Mucosa of gallbladder (tissue), 1 donor: Measurements from ENCODE around the gene TRPM3. TPM values are rescaled to one million over a fixed set of nuclear protein-coding genes. Genes with fewer than 3 reads are reported as not detected.

Source experiments
- DNase-seq: peaks from one replicate; pipeline ENCODE4 v3.0.0-alpha.2; 2020; ENCODE audit warnings: low spot score
- total RNA-seq: library from RNA; stranded (reverse); gene quantifications from one replicate; pipeline ENCODE4 v1.2.1, GENCODE V29; 2021
- donor health status: DM: no; HTN: no; CAD: no.

Gene TRPM3
- total RNA-seq, 1 donor from 2014 or later = 9.2 TPM

DNA sequence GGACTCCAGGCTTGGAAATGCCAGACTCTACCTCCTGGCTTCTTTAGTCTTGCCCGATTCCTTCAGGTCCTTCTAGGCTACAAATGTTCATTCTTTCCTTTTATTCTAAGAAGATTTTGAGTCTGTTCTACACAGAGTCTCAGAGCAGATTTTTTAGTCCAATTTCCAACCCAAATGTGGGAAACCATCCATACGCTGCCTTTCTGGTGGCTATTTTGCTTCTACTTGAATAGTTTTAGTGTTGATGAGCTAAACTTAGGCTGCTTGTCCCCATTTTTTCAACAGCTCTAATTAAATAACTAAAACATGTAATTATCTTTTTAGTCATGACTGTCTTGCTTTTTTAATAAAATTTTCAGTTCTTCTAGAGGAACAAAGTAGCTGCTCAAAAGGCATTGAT is 594.5 kb downstream of the TRPM3 start:
- DNase-seq = no peak

DNA sequence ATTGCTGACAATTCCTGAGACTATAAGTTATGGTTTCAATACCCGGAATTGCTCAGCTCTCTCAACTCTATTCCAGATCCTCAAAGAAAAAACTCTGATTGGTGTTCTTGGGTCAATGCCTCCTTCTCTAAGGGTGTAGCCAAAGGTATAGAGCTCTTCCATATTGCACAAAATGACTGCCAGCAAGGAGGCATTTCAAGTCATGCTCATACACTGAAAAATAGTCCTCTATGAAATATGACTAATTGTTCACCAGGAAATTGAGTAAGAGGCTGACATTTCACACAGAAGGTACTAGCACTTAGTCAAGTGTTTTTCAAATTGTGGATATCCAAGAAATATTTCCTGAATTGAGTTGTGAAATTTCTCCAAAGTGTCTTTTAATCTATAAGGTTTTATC is 595.9 kb downstream of the TRPM3 start:
- DNase-seq = no peak

GRCh38 chr9:70519912-70520724 is 601.3 kb downstream of the TRPM3 start:
- DNase-seq = no peak

DNA sequence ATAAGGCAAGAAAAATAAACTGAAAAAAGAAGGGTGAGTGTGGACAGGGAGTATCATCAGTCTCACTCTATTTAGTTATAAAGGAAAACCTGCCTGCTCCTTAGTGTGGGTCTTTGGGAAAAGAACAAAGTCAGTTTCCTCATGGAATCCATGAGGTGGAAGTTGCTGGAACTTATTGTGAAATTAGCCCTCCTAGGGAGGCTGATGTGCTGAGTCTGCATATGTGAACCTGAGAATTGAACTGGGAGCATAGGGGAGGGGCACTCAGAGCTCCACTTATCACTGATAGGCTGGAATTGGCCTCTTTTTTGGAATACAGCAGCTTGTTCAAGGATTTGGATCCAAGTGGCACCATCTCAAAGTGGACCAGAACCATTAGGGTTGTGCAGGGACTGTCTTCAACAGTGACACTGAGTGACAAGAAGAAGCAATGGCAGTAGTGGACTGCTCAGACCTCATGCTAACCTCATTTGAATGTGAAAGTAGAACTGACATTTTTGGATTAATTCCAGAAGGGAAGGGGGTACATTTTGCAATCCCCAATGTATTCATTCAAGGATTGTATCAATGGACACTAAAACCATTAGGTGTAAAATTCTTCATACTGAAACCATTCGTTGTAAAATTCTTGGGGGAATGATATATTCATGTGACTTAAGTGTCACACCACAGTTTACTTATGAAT is 603.4 kb downstream of the TRPM3 start:
- no peak for DNase-seq

GRCh38 chr9:70514273-70514672 is 607.1 kb downstream of the TRPM3 start:
- DNase-seq = no peak

DNA sequence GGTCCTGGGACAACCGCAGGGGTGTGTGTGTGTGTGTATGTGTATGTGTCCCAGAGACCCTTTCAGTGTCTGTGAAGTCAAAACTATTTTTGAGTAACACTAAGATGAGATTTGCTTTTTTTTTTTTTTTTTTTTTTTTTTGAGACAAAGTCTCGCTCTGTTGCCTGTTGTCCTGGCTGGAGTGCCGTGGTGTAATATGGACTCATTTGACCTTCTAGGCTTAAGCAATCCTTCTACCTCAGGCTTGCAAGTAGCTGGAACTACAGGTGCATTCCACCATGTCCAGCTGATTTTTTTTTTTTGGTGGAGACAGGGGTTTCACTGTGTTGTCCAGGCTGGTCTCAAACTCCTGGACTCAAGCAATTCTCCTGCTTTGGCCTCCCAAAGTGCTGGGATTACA is 609.6 kb downstream of the TRPM3 start:
- no peak for DNase-seq

GRCh38 chr9:70510157-70510770 is 611.2 kb downstream of the TRPM3 start:
- DNase-seq = no peak

GRCh38 chr9:70506159-70506558 is 615.3 kb downstream of the TRPM3 start:
- no peak for DNase-seq

DNA sequence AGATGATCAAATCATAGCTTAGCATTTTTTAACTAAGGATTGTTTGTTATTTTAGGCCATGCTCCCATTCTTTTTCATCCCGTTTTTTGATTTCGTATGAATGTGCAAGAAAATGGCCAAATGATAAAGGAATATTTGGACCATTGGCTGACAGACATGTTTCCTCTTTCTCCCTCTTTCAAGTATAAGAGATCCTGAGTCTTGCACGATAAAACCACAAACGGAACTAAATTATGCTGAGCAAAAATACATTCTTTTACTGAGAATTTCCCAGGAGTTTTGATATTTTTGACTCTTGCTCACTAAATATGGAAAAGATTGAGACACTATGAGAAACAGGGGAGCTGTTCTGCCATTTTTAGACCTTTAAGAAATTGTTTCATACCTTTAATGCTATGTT is 616.6 kb downstream of the TRPM3 start:
- DNase-seq = no peak

- no peak for DNase-seq
These were observed 618.7 kb downstream of the TRPM3 start for GRCh38 chr9:70502690-70503089.

DNA sequence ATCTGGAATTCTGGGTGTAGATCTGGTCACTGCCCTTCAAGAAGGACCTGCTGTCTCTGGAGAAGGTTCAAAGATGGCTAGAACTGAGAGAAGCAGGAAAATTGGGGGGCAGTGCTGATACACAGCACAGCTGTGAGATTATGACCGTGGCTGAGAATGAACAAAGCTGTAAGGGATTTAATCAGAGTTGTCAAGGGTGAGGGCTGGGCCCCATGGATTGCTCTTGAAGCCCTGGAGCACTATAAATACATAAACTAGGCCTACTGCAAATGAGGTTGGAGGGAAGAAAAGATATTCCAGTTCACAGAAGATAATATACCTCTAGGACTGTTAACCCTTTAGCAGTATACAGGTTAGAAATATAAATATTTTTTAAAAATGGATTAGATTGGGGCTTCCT is 620.6 kb downstream of the TRPM3 start:
- DNase-seq = no peak

DNA sequence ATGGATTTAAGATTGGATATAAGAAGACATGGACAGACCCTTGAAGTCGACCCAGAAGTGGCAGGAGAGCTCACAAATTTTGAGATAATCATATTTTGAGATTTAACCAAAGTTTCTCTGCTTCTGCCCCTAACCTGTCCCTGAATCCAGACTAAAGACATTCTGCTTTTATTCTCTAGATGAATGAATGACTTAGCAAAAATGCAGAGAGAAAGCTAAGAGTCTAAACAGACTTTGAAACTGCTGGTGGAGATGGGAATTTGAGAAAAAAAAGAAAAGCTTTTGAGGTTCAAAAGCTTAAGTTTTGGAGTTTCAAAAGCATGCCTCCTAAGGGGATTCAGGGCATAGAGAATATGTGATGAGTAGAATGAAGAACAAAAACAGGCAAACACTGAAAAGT is 621.8 kb downstream of the TRPM3 start:
- DNase-seq = no peak

- DNase-seq = no peak
These were observed 622.6 kb downstream of the TRPM3 start for GRCh38 chr9:70498866-70499265.

- DNase-seq = no peak
These were observed 625.2 kb downstream of the TRPM3 start for GRCh38 chr9:70496244-70496643.

- no peak for DNase-seq
These were observed 625.9 kb downstream of the TRPM3 start for GRCh38 chr9:70495514-70495913.

DNA sequence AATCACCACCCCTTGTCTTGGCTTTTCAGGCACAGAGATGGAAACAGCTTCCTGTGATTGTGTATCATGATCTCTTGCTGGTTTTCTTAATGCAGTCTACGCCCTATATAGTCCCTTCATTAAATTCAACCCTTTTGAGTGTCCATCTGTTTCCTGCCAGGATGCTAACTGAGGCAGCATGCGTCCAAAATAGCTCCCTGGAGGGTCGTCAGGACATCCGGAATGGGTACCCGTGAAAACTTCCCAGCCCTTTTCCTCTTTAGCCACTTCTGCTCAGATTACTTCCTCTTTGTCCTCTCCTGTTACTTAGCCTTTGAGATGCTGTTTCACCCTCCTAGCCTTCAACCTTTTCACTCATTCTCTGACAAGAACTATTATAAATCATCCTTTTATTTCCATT is 627.2 kb downstream of the TRPM3 start:
- DNase-seq = no peak

DNA sequence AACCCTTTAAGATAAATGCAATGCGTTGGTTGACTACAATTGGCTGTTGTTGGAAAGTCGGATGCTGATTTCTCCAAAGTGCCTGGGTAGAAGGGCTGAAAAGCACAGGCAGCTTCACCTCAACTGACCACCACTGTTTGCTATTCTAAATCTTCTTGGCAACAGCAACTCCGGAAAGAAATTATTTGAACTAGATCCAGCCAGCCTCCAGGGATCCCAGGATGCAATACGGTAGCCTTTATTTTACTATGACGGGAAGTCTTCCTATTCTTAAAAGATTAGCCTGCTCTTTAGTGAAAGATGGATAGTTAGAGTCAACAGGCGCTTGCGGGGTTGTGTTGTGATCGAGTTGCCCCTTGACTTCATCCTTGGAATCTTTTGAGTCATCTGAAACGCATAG is 628.4 kb downstream of the TRPM3 start:
- no peak for DNase-seq

DNA sequence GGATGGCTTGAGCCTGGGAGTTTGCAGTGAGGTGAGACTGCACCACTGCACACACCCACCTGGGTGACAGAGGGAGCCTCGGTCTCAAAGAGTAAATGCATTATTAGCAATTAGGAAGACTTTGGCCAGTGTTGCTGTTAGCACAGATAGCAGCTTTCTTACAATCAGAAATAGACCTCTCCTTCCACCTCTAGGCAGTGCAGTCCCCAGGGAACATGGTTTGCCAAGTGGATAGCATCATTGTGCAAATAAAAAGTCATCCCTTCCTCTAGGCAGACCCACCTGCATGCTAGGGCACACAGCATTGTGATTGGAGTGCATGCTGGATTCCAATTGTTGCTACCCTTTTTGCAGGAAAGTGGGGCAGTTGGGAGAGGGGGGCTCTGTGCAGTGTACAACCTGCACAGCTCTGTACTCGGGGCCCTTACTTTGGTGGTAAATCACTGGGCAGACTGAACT is 629.1 kb downstream of the TRPM3 start:
- DNase-seq = no peak

GRCh38 chr9:70491426-70492318 is 629.7 kb downstream of the TRPM3 start:
- DNase-seq = no peak

DNA sequence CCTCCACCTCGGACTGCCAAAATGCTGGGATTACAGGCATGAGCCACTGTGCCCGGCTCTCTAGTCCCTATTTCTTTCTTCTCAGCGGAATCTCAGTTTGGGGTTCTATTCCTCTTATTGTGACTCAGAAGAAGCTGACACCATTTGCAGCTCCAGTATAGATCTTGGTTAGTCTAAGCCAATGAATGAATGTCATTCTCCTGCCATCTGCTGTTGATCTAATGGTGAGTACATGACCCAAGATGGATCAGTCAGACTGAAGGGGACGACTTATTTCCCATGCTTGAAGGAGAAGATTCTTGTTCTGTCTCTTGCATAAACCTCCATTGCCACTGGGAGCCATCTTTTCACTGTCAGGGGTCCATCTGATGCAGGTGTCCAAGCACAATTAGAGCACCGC is 630.9 kb downstream of the TRPM3 start:
- no peak for DNase-seq

- DNase-seq = no peak
These were observed 632.7 kb downstream of the TRPM3 start for GRCh38 chr9:70488793-70489105.
